ENCODE results near the gene DYRK1B. TPM values are rescaled to one million over a fixed set of nuclear protein-coding genes. Genes with fewer than 3 reads are reported as not detected.
A peak's percentile ranks its signal among the peaks of the same experiment; 100 is the strongest.

DYRK1B gene
- total and polyA plus RNA-seq, 2 experiments from 2014 or later, result 6.5 to 8.6 TPM

DNA sequence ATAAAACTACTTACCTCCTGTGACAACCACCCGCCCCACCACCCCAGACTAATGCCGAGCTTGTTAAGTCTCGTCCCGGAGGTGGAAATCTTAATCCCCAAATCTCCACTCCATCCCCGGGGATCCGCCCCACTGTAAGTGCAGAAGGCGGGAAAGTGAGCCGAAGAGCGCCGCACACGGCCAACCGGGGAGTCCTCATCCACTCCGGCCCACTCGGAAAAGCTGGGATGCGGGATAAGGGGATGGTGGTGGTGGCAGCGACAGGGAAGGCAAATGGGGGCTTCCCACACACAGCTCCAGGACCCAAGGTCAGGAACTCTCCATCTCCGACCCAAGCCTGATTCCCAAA is 11.6 kb upstream of the DYRK1B start:
- Histone ChIP-seq H3K27ac (ENCODE audit: low read depth) (no peak overlapping the region), H3K4me3 (peak overlapping the region; percentile 96), H3K27me3 (ENCODE audit: insufficient read depth) (no peaks in the 10 kb centered on the region), H3K79me2 (replicated peaks; ENCODE audit: insufficient read depth) (peaks cover 56% of the 10 kb centered on the region), H3K4me2 (peak overlapping the region; percentile 90), H3K36me3 (ENCODE audit: insufficient read depth) (no peaks in the 10 kb centered on the region; the same call in 1 of the 2 replicates), H3F3A (replicated peaks; ENCODE audit: low read depth) (0 out of 2 replicates have a peak, but pooled peaks cover 3% of the 10 kb centered on the region), H2AFZ (no peak overlapping the region), H3K9me2 (ENCODE audit: insufficient read depth) (no peaks in the 10 kb centered on the region), H3K4me1 (ENCODE audit: insufficient read depth) (peaks cover 30% of the 10 kb centered on the region), H4K20me1 (replicated peaks; ENCODE audit: insufficient read depth) (peaks cover 47% of the 10 kb centered on the region)
- no peak for DNase-seq (ENCODE audit: low spot score)
- H3K36me3 Mint-ChIP-seq (ENCODE audit: low read depth), result peaks cover 3% of the 10 kb centered on the region; the same call in 1 of the 3 replicates
- peak overlapping the region; percentile 97 for H3K4me3 Mint-ChIP-seq
- ATAC-seq, result peak; percentile 16
- peaks cover 6% of the 10 kb centered on the region for H3K27me3 Mint-ChIP-seq (ENCODE audit: insufficient read depth, low read depth, poor library complexity)
- no peaks in the 10 kb centered on the region for H3K9me3 Mint-ChIP-seq
- peak overlapping the region; percentile 94 for H3K27ac Mint-ChIP-seq
- peaks cover 41% of the 10 kb centered on the region for H3K4me1 Mint-ChIP-seq
- TF ChIP-seq, protein P1, sequence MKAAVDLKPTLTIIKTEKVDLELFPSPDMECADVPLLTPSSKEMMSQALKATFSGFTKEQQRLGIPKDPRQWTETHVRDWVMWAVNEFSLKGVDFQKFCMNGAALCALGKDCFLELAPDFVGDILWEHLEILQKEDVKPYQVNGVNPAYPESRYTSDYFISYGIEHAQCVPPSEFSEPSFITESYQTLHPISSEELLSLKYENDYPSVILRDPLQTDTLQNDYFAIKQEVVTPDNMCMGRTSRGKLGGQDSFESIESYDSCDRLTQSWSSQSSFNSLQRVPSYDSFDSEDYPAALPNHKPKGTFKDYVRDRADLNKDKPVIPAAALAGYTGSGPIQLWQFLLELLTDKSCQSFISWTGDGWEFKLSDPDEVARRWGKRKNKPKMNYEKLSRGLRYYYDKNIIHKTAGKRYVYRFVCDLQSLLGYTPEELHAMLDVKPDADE (IDR thresholded peaks at IDR 0.05), result no peak
- TF ChIP-seq, protein P2, sequence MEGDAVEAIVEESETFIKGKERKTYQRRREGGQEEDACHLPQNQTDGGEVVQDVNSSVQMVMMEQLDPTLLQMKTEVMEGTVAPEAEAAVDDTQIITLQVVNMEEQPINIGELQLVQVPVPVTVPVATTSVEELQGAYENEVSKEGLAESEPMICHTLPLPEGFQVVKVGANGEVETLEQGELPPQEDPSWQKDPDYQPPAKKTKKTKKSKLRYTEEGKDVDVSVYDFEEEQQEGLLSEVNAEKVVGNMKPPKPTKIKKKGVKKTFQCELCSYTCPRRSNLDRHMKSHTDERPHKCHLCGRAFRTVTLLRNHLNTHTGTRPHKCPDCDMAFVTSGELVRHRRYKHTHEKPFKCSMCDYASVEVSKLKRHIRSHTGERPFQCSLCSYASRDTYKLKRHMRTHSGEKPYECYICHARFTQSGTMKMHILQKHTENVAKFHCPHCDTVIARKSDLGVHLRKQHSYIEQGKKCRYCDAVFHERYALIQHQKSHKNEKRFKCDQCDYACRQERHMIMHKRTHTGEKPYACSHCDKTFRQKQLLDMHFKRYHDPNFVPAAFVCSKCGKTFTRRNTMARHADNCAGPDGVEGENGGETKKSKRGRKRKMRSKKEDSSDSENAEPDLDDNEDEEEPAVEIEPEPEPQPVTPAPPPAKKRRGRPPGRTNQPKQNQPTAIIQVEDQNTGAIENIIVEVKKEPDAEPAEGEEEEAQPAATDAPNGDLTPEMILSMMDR (conservative IDR thresholded peaks at IDR 0.05; ENCODE audit: low read depth in 2 of 2), result 0 out of 4 replicates have a peak, but pooled peaks of 1 of the 2 experiments have one; percentile 6

DNA sequence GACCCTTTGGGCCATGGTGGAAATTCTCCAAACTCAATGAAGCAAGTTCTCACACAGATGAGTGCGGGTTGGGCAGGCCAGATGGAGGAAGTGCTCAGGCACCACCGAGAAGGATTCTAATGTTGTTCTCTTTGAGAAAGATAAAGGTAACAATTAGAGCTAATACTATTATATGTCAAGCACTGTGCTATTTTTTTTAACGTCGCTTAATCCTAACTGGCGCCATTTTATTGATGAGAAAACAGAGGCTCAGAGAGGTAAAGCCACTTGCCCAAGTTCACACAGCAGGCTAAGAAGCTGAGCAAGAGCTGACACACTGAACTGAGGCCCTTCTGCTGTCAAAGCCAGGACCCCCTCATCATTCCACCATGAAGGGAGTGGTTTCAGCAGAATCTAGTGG is 11.2 kb upstream of the DYRK1B start:
- H3K27ac Mint-ChIP-seq, result peak overlapping the region; percentile 38; the same call in 1 of the 2 replicates
- TF ChIP-seq NANOG (IDR thresholded peaks at IDR 0.05; ENCODE audit: borderline replicate concordance), result no peak
- TF ChIP-seq STAT1 (IDR thresholded peaks at IDR 0.05; ENCODE audit: unreplicated experiment), result no peak
- TF ChIP-seq, protein P3, sequence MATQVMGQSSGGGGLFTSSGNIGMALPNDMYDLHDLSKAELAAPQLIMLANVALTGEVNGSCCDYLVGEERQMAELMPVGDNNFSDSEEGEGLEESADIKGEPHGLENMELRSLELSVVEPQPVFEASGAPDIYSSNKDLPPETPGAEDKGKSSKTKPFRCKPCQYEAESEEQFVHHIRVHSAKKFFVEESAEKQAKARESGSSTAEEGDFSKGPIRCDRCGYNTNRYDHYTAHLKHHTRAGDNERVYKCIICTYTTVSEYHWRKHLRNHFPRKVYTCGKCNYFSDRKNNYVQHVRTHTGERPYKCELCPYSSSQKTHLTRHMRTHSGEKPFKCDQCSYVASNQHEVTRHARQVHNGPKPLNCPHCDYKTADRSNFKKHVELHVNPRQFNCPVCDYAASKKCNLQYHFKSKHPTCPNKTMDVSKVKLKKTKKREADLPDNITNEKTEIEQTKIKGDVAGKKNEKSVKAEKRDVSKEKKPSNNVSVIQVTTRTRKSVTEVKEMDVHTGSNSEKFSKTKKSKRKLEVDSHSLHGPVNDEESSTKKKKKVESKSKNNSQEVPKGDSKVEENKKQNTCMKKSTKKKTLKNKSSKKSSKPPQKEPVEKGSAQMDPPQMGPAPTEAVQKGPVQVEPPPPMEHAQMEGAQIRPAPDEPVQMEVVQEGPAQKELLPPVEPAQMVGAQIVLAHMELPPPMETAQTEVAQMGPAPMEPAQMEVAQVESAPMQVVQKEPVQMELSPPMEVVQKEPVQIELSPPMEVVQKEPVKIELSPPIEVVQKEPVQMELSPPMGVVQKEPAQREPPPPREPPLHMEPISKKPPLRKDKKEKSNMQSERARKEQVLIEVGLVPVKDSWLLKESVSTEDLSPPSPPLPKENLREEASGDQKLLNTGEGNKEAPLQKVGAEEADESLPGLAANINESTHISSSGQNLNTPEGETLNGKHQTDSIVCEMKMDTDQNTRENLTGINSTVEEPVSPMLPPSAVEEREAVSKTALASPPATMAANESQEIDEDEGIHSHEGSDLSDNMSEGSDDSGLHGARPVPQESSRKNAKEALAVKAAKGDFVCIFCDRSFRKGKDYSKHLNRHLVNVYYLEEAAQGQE (IDR thresholded peaks at IDR 0.05; ENCODE audit: unreplicated experiment), result no peak
- no peak for TF ChIP-seq POLR2AphosphoS5 (IDR thresholded peaks at IDR 0.05; ENCODE audit: low read depth)
- no peak for TF ChIP-seq EZH2 (IDR thresholded peaks at IDR 0.05; ENCODE audit: low read depth, unreplicated experiment)
- no peak for TF ChIP-seq ZNF331 (CRISPR knock-in tag; IDR thresholded peaks at IDR 0.05; ENCODE audit: low read depth)
- no peak for TF ChIP-seq JUNB (IDR thresholded peaks at IDR 0.05; ENCODE audit: unreplicated experiment)
- no peak for TF ChIP-seq EZH2phosphoT487 (IDR thresholded peaks at IDR 0.05; ENCODE audit: unreplicated experiment)
- TF ChIP-seq, protein P1 (IDR thresholded peaks at IDR 0.05), result no peak
- TF ChIP-seq, protein P2 (conservative IDR thresholded peaks at IDR 0.05; ENCODE audit: low read depth in 2 of 2), result no peak
- no peak for TF ChIP-seq ZNF114 (CRISPR knock-in tag; IDR thresholded peaks at IDR 0.05)

More for the DNA sequence above, 11.2 kb upstream of the DYRK1B start:
- Histone ChIP-seq H3K4me2 (peak overlapping the region; percentile 90), H3K4me3 (peak overlapping the region; percentile 96), H3K79me2 (replicated peaks; ENCODE audit: insufficient read depth) (peaks cover 59% of the 10 kb centered on the region), H3K4me1 (ENCODE audit: insufficient read depth) (peaks cover 30% of the 10 kb centered on the region), H3F3A (replicated peaks; ENCODE audit: low read depth) (0 out of 2 replicates have a peak, but pooled peaks cover 3% of the 10 kb centered on the region), H3K9me2 (ENCODE audit: insufficient read depth) (no peaks in the 10 kb centered on the region), H3K36me3 (ENCODE audit: insufficient read depth) (no peaks in the 10 kb centered on the region; the same call in 1 of the 2 replicates), H4K20me1 (replicated peaks; ENCODE audit: insufficient read depth) (peaks cover 48% of the 10 kb centered on the region), H3K27me3 (ENCODE audit: insufficient read depth) (no peaks in the 10 kb centered on the region), H3K27ac (ENCODE audit: low read depth) (0 out of 2 replicates have a peak overlapping the region, but pooled peaks have one; percentile 28), H2AFZ (no peak overlapping the region)
- peaks cover 41% of the 10 kb centered on the region for H3K4me1 Mint-ChIP-seq
- H3K4me3 Mint-ChIP-seq, result peak overlapping the region; percentile 97
- DNase-seq (ENCODE audit: low spot score), result no peak
- H3K9me3 Mint-ChIP-seq, result no peaks in the 10 kb centered on the region
- H3K36me3 Mint-ChIP-seq (ENCODE audit: low read depth), result peaks cover 5% of the 10 kb centered on the region; the same call in 1 of the 3 replicates
- ATAC-seq, result no peak
- peaks cover 6% of the 10 kb centered on the region for H3K27me3 Mint-ChIP-seq (ENCODE audit: insufficient read depth, low read depth, poor library complexity)

Measured in GM23338 (cell line).